ENCODE measurements around the gene BCL10. TPM values are rescaled to one million over a fixed set of nuclear protein-coding genes. Genes with fewer than 3 reads are reported as not detected.

The BCL10 gene
- polyA plus RNA-seq, 1 of the 3 experiments (the other 2 are of a cell fraction), result 5.8 TPM

DNA sequence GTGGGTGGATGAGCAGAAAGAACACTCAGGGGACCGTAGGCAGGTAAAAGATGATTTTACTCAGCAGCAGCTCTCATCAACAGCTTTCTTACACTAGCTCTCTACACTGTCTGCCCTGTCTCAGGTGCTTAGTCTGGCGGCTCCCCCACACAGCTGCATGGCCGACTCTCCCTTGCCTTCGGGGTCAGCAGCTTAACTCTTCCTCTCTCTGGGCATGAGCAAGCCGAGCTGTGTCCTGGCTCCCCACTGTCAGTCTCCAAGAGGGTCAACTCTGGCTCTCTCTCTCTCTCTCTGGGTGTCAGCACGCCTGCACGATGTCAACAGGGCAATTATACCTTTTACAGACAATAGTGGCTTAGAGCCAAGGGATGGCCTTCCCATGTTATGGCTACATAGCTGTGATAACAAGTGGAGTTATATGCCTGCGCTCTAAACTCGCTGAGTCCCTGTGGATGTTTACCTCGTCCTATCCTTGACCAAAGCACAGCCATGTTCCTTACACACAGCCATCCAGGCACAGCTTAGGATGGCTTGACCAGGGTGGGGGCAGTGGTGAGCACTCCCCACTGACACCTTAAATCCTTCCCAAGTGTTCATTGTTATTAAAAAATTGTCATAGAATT lies 3.1 kb upstream of the BCL10 start:
- peak overlapping the region; percentile 29 to 91; a peak in 3 of 4 replicates for H3K27ac ChIP-seq (ENCODE audit: low read depth in 2 of 2, low read length in 1 of 2)
- peaks cover 0 to 4% of the 10 kb centered on the region in 2 experiments for H3K36me3 ChIP-seq (replicated peaks in 1 of 2; ENCODE audit: control insufficient read depth in 1 of 2, insufficient read depth in 2 of 2, low read length in 1 of 2)
- peaks cover 17% of the 10 kb centered on the region for H3K79me2 ChIP-seq (ENCODE audit: insufficient read depth)
- no peaks in the 10 kb centered on the region for H3K9me2 ChIP-seq
- 68% methylated on average over 9 of the region's 10 CpGs for WGBS (ENCODE audit: low lambda C conversion rate)
- POLR2A ChIA-PET, result no interaction called here
- peak overlapping the region in 1 of 2 experiments; percentile 49; a peak in 2 of 4 replicates for H3K4me3 ChIP-seq (ENCODE audit: low read depth in 2 of 2, low read length in 1 of 2)
- peak overlapping the region; percentile 63; the same call in 1 of the 2 replicates for H3K9ac ChIP-seq
- peaks cover 32% of the 10 kb centered on the region for H3F3A ChIP-seq (replicated peaks; ENCODE audit: insufficient read depth)
- TF ChIP-seq, protein P1, sequence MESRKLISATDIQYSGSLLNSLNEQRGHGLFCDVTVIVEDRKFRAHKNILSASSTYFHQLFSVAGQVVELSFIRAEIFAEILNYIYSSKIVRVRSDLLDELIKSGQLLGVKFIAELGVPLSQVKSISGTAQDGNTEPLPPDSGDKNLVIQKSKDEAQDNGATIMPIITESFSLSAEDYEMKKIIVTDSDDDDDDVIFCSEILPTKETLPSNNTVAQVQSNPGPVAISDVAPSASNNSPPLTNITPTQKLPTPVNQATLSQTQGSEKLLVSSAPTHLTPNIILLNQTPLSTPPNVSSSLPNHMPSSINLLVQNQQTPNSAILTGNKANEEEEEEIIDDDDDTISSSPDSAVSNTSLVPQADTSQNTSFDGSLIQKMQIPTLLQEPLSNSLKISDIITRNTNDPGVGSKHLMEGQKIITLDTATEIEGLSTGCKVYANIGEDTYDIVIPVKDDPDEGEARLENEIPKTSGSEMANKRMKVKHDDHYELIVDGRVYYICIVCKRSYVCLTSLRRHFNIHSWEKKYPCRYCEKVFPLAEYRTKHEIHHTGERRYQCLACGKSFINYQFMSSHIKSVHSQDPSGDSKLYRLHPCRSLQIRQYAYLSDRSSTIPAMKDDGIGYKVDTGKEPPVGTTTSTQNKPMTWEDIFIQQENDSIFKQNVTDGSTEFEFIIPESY (IDR thresholded peaks at IDR 0.05; ENCODE audit: borderline replicate concordance, low read depth), result no peak
- TF ChIP-seq, protein P2, sequence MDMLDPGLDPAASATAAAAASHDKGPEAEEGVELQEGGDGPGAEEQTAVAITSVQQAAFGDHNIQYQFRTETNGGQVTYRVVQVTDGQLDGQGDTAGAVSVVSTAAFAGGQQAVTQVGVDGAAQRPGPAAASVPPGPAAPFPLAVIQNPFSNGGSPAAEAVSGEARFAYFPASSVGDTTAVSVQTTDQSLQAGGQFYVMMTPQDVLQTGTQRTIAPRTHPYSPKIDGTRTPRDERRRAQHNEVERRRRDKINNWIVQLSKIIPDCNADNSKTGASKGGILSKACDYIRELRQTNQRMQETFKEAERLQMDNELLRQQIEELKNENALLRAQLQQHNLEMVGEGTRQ (IDR thresholded peaks at IDR 0.05; ENCODE audit: borderline replicate concordance, low read depth, low read length), result no peak
- peaks cover 16 to 22% of the 10 kb centered on the region in 2 experiments for H3K4me1 ChIP-seq (ENCODE audit: control insufficient read depth in 1 of 2, insufficient read depth in 2 of 2, low read depth in 1 of 2, low read length in 1 of 2)
- no peaks in the 10 kb centered on the region for H3K9me3 ChIP-seq
- H3K4me2 ChIP-seq, result peak overlapping the region; percentile 76
- peaks cover 6% of the 10 kb centered on the region for H4K20me1 ChIP-seq (ENCODE audit: insufficient read depth)
- H2AFZ ChIP-seq (ENCODE audit: low read depth), result peak overlapping the region; percentile 47
- CTCF ChIA-PET, result interaction anchor here (1.9 kb wide), 1 partner anchor 29 kb away, joined by 6 read pairs; no protein-coding TSS in a partner anchor
- no peaks in the 10 kb centered on the region for H3K27me3 ChIP-seq (ENCODE audit: insufficient read depth)
- DNase-seq, result no peak

DNA sequence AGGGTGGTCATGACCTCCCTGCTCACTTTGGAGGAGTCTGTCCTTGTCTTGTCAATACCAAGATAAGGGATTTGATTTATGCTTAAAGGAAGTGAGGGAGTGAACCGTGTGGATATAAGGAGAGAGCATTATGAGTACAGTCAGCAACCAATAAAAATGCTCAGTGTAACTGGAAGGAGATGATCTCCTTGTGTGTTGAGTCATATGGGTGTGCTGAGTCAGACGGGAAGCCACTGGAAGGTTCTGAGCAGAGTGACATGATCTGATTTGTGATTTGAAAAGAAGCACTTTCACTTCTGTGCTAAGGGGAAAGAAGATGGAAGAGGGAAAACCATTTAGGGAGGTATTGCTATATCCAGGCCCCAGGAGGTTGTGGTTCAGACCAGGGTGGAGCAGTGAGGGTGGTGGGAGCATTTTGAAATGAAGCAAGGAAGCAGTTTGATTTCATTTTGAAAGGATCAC lies 2.5 kb upstream of the BCL10 start:
- H3K27ac ChIP-seq (ENCODE audit: low read depth in 2 of 2, low read length in 1 of 2), result peak overlapping the region; percentile 29 to 91; a peak in 3 of 4 replicates
- peak overlapping the region; percentile 76 for H3K4me2 ChIP-seq
- peaks cover 23 to 25% of the 10 kb centered on the region in 2 experiments for H3K4me1 ChIP-seq (ENCODE audit: control insufficient read depth in 1 of 2, insufficient read depth in 2 of 2, low read depth in 1 of 2, low read length in 1 of 2)
- no peaks in the 10 kb centered on the region for H3K9me3 ChIP-seq
- H3K9ac ChIP-seq, result peak overlapping the region; percentile 63; the same call in 1 of the 2 replicates
- TF ChIP-seq TAF1 (IDR thresholded peaks at IDR 0.05; ENCODE audit: borderline replicate concordance, low read depth, low read length), result peak; percentile 14; the same call in 1 of the 2 replicates
- peak; percentile 78; the same call in 1 of the 2 replicates for TF ChIP-seq RXRA (IDR thresholded peaks at IDR 0.05; ENCODE audit: borderline replicate concordance, low read depth)
- TF ChIP-seq EZH2phosphoT487 (IDR thresholded peaks at IDR 0.05; ENCODE audit: borderline replicate concordance, low read depth), result no peak
- TF ChIP-seq, protein P3, sequence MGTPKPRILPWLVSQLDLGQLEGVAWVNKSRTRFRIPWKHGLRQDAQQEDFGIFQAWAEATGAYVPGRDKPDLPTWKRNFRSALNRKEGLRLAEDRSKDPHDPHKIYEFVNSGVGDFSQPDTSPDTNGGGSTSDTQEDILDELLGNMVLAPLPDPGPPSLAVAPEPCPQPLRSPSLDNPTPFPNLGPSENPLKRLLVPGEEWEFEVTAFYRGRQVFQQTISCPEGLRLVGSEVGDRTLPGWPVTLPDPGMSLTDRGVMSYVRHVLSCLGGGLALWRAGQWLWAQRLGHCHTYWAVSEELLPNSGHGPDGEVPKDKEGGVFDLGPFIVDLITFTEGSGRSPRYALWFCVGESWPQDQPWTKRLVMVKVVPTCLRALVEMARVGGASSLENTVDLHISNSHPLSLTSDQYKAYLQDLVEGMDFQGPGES (IDR thresholded peaks at IDR 0.05; ENCODE audit: low read depth, low read length), result no peak
- no peak for TF ChIP-seq NRF1 (IDR thresholded peaks at IDR 0.05; ENCODE audit: low read depth, low read length)
- TF ChIP-seq FOSL2 (IDR thresholded peaks at IDR 0.05; ENCODE audit: borderline replicate concordance, low read depth), result peak; percentile 97
- TF ChIP-seq MXI1 (IDR thresholded peaks at IDR 0.05; ENCODE audit: low read depth, low read length), result no peak
- TF ChIP-seq EP300 (IDR thresholded peaks at IDR 0.05; ENCODE audit: borderline replicate concordance in 1 of 2, low read depth in 1 of 2, low read length in 1 of 2), result 0 out of 4 replicates have a peak, but pooled peaks of 1 of the 2 experiments have one; percentile 46
- TF ChIP-seq JUND (IDR thresholded peaks at IDR 0.05), result peak; percentile 94
- TF ChIP-seq, protein P4, sequence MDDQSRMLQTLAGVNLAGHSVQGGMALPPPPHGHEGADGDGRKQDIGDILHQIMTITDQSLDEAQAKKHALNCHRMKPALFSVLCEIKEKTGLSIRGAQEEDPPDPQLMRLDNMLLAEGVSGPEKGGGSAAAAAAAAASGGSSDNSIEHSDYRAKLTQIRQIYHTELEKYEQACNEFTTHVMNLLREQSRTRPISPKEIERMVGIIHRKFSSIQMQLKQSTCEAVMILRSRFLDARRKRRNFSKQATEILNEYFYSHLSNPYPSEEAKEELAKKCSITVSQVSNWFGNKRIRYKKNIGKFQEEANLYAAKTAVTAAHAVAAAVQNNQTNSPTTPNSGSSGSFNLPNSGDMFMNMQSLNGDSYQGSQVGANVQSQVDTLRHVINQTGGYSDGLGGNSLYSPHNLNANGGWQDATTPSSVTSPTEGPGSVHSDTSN (IDR thresholded peaks at IDR 0.05), result peak; percentile 94
- TF ChIP-seq, protein P5, sequence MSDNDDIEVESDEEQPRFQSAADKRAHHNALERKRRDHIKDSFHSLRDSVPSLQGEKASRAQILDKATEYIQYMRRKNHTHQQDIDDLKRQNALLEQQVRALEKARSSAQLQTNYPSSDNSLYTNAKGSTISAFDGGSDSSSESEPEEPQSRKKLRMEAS (IDR thresholded peaks at IDR 0.05; ENCODE audit: low read depth), result peak; percentile 82
- 0 out of 2 replicates have a peak, but pooled peaks have one; percentile 38 for TF ChIP-seq ELF1 (IDR thresholded peaks at IDR 0.05)
- peak; percentile 78 for TF ChIP-seq TCF12 (IDR thresholded peaks at IDR 0.05)
- peak; percentile 52; the same call in 1 of the 2 replicates for TF ChIP-seq POLR2AphosphoS5 (IDR thresholded peaks at IDR 0.05; ENCODE audit: low read depth, low read length)
- peak; percentile 56 for TF ChIP-seq GABPA (IDR thresholded peaks at IDR 0.05; ENCODE audit: low read depth)
- H3F3A ChIP-seq (replicated peaks; ENCODE audit: insufficient read depth), result peaks cover 32% of the 10 kb centered on the region
- WGBS (ENCODE audit: low lambda C conversion rate), result 11% methylated on average over 2 of the region's 2 CpGs
- no peaks in the 10 kb centered on the region for H3K27me3 ChIP-seq (ENCODE audit: insufficient read depth)
- POLR2A ChIA-PET, result no interaction called here
- CTCF ChIA-PET, result no interaction called here
- peaks cover 24% of the 10 kb centered on the region for H3K79me2 ChIP-seq (ENCODE audit: insufficient read depth)
- peaks cover 12% of the 10 kb centered on the region for H4K20me1 ChIP-seq (ENCODE audit: insufficient read depth)
- peak overlapping the region; percentile 49 for H2AFZ ChIP-seq (ENCODE audit: low read depth)
- H3K9me2 ChIP-seq, result no peaks in the 10 kb centered on the region
- peak overlapping the region in 1 of 2 experiments; percentile 49; a peak in 2 of 4 replicates for H3K4me3 ChIP-seq (ENCODE audit: low read depth in 2 of 2, low read length in 1 of 2)
- H3K36me3 ChIP-seq (replicated peaks in 1 of 2; ENCODE audit: control insufficient read depth in 1 of 2, insufficient read depth in 2 of 2, low read length in 1 of 2), result peaks cover 0 to 10% of the 10 kb centered on the region in 2 experiments
- no peak for DNase-seq

Data from SK-N-SH (cell line).